Suprapubic skin (tissue), 3 donors: Measurements from ENCODE around the gene ZC3H15.

Experiments
- EP300 ChIP-seq: sonication (generic); formaldehyde crosslinking; IDR thresholded peaks from one replicate; pipeline ENCODE4 v1.6.1; 2017; ENCODE audit warnings: antibody characterized with exemption
- TF ChIP-seq, protein P1 (sequence below), 2 donors: fragments of 200-600 bp in 1 of 2; fragments of 450-650 bp in 1 of 2; sonication (generic) in 1 of 2; IDR thresholded peaks; one replicate each; pipeline ENCODE4 v1.5.1; 2016 to 2019; ENCODE audit warnings: antibody characterized with exemption in 2 of 2, mild to moderate bottlenecking in 1 of 2, moderate library complexity in 1 of 2

DNA sequence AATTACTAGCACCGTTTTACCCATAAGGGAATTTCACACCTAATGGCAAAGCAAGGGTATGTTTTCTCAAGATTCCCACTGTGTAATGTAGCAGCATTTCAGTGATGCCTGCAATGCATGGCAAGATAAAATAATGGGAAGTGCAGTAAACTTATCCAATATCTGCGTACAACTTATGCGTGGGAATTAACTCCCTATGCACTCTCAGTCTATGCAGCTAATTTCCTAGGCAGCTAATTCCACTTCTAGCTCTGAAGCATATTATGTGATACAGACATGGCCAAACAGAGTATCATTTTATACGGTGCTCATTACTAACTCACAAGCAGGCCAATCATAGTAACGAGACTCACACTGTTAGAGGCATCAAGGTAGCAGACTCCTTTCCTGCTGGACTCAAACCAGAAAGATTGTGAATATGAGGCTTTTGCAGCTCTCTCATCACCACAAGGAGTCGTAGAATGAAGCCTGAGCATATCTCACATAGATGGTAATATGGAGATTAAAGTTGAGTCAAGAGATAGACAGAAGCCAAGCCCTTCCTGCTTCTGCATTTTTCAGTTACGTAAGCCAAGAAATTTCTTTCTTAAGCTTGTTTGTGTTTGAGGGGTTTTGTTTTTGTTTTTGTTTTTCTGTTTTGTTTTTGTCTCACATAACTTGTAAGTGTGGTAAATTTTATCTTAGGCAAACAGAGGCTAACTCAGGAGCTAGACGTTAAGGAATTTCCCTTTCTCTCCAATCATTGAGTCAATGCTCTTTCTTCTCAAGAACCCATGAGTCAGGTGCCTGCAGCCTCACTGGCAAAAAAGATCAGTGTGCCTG, 69.0 kb downstream of the ZC3H15 start:
- TF ChIP-seq, protein P1, sequence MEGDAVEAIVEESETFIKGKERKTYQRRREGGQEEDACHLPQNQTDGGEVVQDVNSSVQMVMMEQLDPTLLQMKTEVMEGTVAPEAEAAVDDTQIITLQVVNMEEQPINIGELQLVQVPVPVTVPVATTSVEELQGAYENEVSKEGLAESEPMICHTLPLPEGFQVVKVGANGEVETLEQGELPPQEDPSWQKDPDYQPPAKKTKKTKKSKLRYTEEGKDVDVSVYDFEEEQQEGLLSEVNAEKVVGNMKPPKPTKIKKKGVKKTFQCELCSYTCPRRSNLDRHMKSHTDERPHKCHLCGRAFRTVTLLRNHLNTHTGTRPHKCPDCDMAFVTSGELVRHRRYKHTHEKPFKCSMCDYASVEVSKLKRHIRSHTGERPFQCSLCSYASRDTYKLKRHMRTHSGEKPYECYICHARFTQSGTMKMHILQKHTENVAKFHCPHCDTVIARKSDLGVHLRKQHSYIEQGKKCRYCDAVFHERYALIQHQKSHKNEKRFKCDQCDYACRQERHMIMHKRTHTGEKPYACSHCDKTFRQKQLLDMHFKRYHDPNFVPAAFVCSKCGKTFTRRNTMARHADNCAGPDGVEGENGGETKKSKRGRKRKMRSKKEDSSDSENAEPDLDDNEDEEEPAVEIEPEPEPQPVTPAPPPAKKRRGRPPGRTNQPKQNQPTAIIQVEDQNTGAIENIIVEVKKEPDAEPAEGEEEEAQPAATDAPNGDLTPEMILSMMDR (IDR thresholded peaks at IDR 0.05) = no peak
- no peak for TF ChIP-seq EP300
